GM08714 (cell line): ENCODE measurements around the gene LHX4.
A peak's percentile ranks its signal among the peaks of the same experiment; 100 is the strongest.

Source experiments
- H3K4me3 ChIP-seq: fragments of 200-500 bp; sonication (Bioruptor generic); 2 replicates; pipeline ENCODE4 v1.5.1; 2014; ENCODE audit warnings: mild to moderate bottlenecking, low read length, inconsistent platforms
- ZNF274 ChIP-seq: IDR thresholded peaks from 2 replicates; pipeline ENCODE4 v1.6.1; 2012; ENCODE audit warnings: mild to moderate bottlenecking, low read depth, low read length

Gene LHX4

DNA sequence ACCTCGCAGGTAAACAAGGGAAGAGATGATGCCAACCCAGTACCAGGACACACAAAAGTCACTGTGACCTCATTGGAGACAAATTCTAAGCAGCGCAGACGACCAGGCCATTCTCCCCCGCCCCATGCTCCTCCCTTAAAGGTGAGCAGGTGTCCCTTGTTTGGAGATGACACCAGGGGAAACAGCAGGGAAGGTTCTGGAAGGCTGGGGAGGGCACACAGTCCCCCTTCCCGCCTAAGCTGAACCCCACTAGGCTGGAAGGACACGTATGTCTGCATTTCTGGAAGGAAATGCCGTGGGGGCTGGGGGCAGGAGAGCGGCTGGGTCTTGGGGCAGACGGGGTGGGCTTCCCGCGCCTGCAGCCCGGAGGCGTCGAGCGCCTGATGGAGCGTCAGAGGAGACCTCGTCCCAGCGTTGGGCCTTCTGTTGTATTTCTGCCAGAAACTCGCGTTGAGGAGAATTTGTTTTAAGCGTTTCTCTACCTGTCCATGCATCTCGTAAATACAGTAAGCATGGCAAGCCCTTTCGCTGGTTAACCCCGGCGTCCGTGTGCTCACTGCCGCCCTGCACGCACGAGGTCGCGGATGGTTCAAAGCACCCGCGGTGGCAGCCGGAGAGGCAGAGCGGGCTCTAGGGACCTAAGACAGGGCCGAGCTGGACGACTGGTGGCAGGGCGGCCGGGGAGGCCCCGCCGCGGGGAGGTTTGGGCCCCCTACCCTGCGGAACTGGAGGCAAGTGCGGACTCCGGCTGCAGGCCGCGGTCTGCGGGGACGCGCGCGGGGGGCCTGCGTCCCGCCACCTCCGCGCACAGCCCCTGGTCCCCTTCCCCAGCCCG, 1.2 kb upstream of the LHX4 start:
- peak overlapping the region; percentile 58; the same call in 1 of the 2 replicates for H3K4me3 ChIP-seq
- no peak for TF ChIP-seq ZNF274

DNA sequence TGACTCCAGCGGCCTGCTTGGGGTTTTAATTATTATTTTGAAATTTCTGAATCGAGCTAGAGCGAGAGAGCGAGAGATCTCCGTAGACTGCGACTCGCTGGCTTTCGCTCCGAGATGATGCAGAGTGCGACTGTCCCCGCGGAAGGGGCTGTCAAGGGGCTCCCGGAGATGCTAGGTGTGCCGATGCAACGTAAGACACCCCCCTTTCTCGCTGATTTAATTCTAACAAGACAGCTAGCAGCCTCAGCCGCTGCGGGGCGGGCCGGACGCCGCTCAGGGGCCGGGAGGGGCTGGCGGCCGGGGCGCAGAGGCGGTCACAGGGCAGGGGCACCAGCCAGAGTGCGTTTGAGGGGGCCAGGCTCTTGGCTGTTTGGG, 339 bp downstream of the LHX4 start:
- TF ChIP-seq ZNF274: no peak
- peak overlapping the region; percentile 73 for H3K4me3 ChIP-seq

DNA sequence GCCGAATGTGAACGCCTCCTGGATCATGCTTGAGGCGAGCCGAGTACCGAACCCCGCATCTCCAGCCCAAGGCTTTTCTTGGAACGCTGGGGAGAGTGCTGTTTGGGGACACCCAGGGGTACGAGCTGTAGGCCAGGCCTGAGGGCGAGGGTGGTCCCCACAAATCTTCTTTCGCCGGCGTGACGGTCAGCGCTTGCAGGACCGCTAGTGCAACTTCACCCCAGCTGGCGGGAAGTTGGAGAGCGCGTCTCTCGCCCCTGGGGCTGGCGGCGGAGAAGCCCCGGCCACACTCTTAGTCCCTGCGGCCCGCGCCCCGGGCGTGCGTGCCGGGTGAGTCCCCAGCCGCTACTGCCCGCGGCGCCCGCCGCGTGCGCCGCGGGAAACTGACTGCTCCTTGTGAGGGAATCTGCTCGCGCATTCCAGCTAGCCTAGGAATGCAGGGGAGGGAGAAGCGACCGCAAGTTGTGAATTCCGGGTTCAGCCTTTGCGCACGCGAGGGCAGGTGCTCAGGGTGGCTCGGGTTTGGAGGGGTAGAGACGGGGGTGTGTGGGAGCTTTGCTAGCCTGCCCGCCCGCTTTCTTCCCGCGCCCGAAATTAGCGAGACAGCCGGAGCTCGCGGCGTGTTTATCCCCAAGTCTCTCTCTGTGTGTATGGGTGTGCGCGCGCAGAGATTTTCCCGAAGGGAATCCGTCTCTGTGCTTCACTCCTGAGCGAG, 884 bp downstream of the LHX4 start:
- H3K4me3 ChIP-seq: peak overlapping the region; percentile 73
- no peak for TF ChIP-seq ZNF274

DNA sequence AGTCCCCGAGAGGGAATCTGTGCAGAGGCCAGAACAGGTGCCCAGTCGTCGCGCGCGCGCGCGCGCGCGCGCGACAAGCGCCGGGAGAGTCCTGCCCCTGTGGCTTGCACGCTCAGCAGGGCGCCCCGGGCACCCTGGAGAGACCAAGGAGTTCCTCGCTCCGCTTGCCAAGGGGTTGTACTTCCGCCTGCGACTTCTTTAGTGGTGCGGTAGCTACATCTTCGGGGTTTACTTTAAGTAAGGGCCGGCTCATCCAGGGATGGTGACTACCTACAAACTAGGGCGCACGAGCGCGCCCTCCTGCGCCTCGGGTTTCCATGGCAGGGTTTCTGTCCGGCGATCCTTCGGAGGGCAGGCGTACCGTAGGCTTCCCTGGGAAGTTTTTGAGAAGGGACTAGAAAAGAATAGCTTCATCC, 1.4 kb downstream of the LHX4 start:
- H3K4me3 ChIP-seq: peak overlapping the region; percentile 73
- no peak for TF ChIP-seq ZNF274

DNA sequence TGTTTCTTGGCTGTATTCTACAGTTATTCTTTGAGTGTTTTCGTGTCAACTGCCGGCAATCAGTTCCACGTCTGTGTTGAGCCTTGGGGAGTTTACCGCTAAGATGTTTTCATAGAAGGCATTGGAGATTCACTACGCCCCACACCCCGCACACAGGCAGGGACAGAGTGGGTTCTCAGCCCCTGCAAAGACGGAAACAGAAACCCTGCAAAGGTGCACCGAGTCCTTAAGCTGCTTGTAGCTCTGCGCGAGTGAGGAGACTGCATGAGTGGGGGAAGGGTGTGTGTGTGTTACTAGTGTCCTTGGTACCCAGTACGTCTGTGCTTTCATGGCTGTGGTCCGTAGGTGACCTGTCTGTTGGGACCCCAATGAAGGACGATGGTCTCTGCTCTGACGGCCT, 1.9 kb downstream of the LHX4 start:
- H3K4me3 ChIP-seq: peak overlapping the region; percentile 73; the same call in 1 of the 2 replicates
- no peak for TF ChIP-seq ZNF274

DNA sequence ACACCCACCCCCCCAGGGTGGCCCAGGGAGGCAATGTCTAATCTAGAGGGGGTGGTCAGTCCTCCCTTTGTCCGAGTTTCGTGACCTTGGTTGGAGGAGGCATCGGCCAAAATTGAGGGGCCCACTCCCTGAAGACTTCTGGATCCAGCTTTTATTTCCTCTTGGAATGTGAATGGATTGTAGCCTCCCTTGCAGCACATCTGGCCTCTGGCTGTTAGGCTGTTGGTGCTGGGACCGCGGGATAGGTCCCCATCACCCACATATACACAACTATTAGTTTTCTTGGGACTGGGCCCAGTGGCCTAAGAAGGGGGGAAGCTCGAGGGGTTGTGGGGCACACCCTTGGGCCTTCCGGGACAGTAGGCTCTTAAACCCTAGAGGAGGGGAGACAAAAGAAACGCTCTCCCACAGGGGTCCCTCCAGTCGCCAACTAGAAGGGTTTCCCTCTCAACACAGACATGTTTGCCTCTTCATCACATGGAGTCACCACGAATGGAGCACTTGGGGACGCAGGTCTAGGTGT, 2.5 kb downstream of the LHX4 start:
- no peak overlapping the region for H3K4me3 ChIP-seq
- no peak for TF ChIP-seq ZNF274

DNA sequence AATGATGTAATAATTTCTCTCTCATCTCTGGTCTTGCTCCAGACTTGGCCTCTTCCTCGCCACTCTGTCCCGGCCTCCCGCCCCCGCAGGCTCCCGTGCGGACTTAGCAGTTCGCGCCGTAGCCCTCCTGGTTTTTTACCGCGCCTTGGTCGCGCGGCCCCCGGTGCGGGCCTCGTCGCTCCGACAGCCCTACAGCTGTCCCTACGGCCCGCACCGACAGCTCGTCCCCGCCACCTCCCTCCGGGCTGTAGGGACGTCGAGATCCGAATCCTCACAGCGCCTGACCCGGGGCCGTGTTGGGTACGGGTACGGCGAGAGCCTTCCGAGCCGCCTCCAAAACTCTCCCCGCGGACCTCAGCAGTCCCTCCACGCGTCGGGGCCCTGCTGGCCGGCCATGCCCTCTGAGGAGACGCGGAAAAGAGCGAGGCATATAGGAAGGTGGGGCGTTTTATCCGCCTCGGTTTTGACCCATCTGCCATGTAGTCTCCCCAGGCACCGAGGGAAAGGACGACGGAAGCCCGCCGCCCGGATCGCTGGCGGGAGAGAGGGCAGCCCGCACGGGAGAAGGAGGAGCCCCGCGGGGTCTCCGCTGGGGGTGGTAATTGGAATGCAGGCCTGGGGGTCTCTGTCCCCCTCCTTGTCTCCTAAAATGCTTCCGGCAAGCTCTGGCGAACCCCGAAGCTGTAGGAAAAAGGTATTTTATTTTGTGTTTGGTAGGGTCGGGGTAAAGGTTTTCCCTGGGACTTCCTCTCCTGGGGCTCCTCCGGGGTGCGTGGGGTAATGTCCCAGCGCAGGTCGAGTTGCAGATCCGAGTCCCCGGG, 3.3 kb downstream of the LHX4 start:
- TF ChIP-seq ZNF274: no peak
- no peak overlapping the region for H3K4me3 ChIP-seq

DNA sequence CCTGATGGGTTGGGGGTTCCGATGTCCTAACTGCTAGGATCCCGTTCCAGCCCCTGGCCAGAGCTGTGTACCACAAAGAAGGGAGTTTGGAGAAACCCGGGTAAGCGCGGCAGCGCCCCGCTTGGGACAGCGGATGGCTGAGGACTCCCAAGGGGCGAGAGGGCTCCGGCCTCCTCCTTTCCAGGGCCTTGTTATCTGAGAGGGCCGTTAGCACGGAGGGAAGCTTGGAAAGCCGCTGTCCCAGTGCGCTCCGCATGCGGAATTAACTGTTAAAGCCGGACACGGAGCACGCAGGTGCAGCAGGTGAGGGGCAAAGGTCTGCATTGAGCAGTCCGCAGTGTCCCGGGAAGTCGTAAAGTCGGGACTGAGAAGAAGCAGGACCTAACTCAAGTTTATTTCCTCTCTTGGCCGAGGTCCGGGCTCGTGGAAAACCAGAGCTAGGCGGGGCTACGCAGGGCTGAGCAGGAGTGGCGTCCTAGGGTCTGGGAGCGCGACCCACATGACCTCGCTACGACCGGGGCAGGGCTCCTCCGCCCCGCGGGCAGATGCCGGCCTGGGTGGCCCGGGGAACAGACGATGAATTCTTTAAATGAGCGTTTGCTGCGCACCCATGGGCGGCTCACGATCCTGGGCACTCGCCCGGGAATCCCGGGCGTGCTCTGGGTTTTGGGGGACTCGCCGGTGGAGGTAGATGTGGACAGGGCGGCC, 4.5 kb downstream of the LHX4 start:
- TF ChIP-seq ZNF274: no peak

DNA sequence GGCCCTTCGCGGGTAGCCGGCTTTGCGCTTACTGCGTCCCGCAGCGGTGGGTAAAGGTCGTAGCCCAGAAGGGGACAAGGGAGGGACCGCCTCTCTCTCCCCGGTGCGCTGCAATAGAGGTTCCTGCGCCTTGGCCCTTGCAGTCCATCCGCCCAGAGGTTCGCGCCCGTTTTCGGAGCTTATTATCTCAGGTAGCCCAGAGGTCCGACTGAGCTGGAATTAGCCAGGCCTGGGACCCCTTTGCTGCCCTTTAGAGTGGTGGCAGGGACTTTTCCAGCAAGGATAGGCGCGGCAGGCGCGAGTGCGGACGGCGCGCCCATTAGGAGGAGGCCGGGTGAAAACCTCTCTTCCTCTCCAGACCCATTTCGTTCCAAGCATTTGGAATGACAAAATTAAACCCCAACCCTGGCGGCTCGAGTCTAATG, 5.0 kb downstream of the LHX4 start:
- H3K4me3 ChIP-seq: no peak overlapping the region
- TF ChIP-seq ZNF274: no peak

More for the DNA sequence above, 4.5 kb downstream of the LHX4 start:
- no peak overlapping the region for H3K4me3 ChIP-seq

DNA sequence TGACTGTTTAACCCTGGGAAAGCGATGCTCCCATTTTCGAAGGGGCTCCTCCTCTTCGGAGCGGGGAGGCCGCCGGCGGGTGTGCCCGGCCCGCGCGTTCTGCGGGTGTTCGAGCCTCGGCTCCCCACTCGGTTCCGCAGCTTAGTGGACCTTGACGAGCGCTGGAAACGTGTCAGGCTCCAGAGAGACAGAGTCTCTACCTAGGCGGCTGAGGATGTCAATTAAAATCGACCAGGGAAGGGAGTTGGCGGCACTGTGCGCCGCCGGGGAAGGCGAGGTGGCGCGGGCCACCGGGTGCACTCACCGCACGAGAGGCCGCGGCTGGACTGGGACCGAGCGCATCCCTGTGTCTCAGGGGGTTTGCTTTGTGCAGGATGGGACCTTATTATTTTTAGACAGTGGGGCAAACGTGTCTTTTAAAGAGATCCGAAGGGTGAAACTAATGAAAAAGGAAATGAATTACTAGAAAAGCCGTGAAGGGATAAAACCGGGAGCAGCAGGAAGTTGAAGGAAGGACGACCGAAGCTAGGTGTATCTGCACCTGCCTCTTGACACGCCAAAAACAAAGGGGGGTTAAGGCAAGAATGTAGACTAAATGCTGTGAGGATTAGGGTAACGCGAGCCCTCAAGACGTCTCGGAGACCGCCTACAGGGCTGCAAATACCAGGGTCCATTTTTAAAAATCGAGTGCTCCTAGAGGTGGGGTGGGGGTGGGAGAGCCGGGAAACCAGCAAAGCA, 5.6 kb downstream of the LHX4 start:
- TF ChIP-seq ZNF274: no peak
- no peak overlapping the region for H3K4me3 ChIP-seq

DNA sequence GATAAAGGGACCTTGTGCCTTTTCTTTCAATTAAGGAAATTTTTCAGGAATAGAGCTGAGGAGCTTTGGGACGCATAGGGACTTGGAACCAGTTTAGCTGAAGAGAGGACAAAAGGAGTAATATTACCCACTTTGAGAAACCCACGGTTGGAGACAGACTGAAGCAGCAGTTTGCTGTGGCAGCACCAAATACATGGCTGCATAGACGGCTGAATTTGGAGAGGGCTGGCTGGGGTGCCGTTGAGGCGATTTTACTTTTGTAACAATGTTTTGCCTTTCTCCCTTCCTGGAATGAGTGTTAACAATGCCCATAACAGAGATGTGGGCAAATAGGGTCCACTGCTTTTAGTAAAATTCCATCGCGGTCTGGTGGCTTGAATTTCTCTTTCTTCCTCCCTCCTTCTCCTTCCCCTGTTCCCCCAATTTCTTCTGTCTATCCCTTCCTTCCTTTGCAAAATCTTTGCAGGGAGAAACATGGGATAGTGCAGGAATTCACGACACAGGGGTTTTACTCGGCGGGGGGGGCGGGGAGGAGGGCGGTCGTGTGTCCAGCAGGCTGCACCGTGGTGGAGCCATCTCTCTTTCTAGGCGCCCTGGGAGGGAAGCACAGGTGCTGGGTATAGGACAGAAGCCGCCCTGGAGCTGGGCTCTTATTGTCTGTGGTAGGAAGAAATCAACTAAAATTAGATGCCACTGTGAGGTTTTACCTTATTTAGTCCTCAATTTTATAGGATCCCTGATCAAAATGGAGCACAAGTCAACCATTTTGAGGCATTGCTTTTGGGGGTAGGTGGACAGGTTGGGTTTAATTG, 6.8 kb downstream of the LHX4 start:
- no peak for TF ChIP-seq ZNF274
- H3K4me3 ChIP-seq: no peak overlapping the region

DNA sequence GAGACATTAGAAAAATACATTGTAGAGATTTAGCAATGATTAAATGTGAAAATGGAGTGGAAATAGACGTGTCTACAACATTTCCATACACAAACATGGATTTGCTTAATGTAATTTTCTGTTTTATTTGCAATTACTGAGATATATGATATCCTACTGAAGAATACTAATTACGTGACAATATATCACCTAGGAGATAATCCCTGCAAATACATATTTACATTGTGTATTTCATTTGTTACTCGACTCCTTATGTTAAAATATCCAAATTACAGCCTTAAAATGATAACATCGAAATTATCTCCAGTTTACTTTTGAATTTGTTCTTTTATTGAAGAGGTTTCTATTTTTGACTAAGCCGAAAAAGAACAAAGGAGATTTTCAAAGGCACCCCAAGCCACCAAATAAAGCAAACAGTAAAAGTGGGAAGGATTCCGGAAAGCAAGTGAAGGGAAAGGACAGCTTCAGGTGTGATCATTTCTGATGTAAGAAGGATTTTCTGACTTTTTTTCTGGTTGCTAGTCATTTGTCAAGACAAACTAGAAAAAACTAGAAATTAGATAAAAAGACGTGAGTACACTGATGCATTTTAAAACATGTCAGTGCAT, 7.9 kb downstream of the LHX4 start:
- no peak for TF ChIP-seq ZNF274
- no peak overlapping the region for H3K4me3 ChIP-seq
